ENCODE results near the gene ZNF385D.

GRCh38 chr3:21665444-21666100 lies 85.4 kb downstream of the ZNF385D start:
- TF ChIP-seq CTCF (optimal IDR thresholded peaks at IDR 0.05 in 1 of 3, IDR thresholded peaks at IDR 0.05 in 1 of 3, conservative IDR thresholded peaks at IDR 0.05 in 1 of 3; ENCODE audit: extremely low read depth in 1 of 3, insufficient read depth in 2 of 3, low read length in 3 of 3) = no peak
- TF ChIP-seq EZH2 (IDR thresholded peaks at IDR 0.05; ENCODE audit: low read length) = no peak

Measured in keratinocyte (primary cell).